WERI-Rb-1 (cell line): ENCODE results near the gene CDK16.
"Not testable (repeated sequence)": the region's sequence is repeated elsewhere in the genome, so short reads cannot be mapped to it uniquely, and the experiment has no call there.

Experiments
- DNase-seq: peaks from one replicate; pipeline ENCODE4 v3.0.0-alpha.2; 2020
- H3K27ac ChIP-seq: fragments of 250-450 bp; sonication (Bioruptor Pico); 2 replicates; pipeline ENCODE4 v1.5.1; 2020; ENCODE audit warnings: mild to moderate bottlenecking, moderate library complexity
- H3K27me3 ChIP-seq: fragments of 250-450 bp; sonication (Bioruptor Pico); 2 replicates; pipeline ENCODE4 v1.5.1; 2021; ENCODE audit warnings: mild to moderate bottlenecking, low read depth, moderate library complexity; ENCODE audit not compliant: insufficient read depth, severe bottlenecking
- H3K36me3 ChIP-seq: fragments of 250-450 bp; sonication (Bioruptor Pico); 2 replicates; pipeline ENCODE4 v1.5.1; 2020; ENCODE audit warnings: mild to moderate bottlenecking, moderate library complexity
- H3K4me3 ChIP-seq: 2 replicates; pipeline ENCODE4 v1.5.1; 2011; ENCODE audit warnings: low read depth, mild to moderate bottlenecking, control low read depth, low read length
- H3K9me3 ChIP-seq: fragments of 250-450 bp; sonication (Bioruptor Pico); 2 replicates; pipeline ENCODE4 v1.5.1; 2021; ENCODE audit warnings: mild to moderate bottlenecking, moderate library complexity; ENCODE audit not compliant: severe bottlenecking
- CTCF ChIP-seq: IDR thresholded peaks from 2 replicates; pipeline ENCODE4 v1.5.1; 2011; ENCODE audit warnings: low read depth, mild to moderate bottlenecking, control low read depth, inconsistent platforms, low read length

CDK16 gene

GRCh38 chrX:47250017-47250347 is 31.5 kb downstream of the CDK16 start:
- Histone ChIP-seq H3K27ac (no peak overlapping the region), H3K27me3 (peaks cover 2% of the 10 kb centered on the region), H3K36me3 (peaks cover 9% of the 10 kb centered on the region), H3K4me3 (no peak overlapping the region), H3K9me3 (no peaks in the 10 kb centered on the region)
- no peak for DNase-seq
- TF ChIP-seq CTCF, result no peak

- not testable (repeated sequence) for H3K27ac ChIP-seq, H3K9me3 ChIP-seq, H3K4me3 ChIP-seq, DNase-seq, H3K36me3 ChIP-seq
- H3K27me3 ChIP-seq, result peaks cover 12% of the 10 kb centered on the region
Measured at GRCh38 chrX:47257620-47258019, 39.1 kb downstream of the CDK16 start.

- no peak for DNase-seq
- H3K27ac ChIP-seq, result no peak overlapping the region
- H3K9me3 ChIP-seq, result no peaks in the 10 kb centered on the region
- no peak for TF ChIP-seq CTCF
- no peaks in the 10 kb centered on the region for H3K36me3 ChIP-seq
- peaks cover 20% of the 10 kb centered on the region for H3K27me3 ChIP-seq
- H3K4me3 ChIP-seq, result no peak overlapping the region
Measured at GRCh38 chrX:47264483-47265173, 46.1 kb downstream of the CDK16 start.

GRCh38 chrX:47266643-47267042 is 48.2 kb downstream of the CDK16 start:
- Histone ChIP-seq H3K4me3 (no peak overlapping the region), H3K27me3 (peaks cover 13% of the 10 kb centered on the region), H3K27ac (no peak overlapping the region), H3K9me3 (no peaks in the 10 kb centered on the region), H3K36me3 (no peaks in the 10 kb centered on the region)
- no peak for TF ChIP-seq CTCF
- no peak for DNase-seq

GRCh38 chrX:47272013-47272408 is 53.5 kb downstream of the CDK16 start:
- H3K9me3 ChIP-seq, result no peaks in the 10 kb centered on the region
- H3K4me3 ChIP-seq, result no peak overlapping the region
- H3K36me3 ChIP-seq, result no peaks in the 10 kb centered on the region
- H3K27ac ChIP-seq, result no peak overlapping the region
- peaks cover 7% of the 10 kb centered on the region for H3K27me3 ChIP-seq
- TF ChIP-seq CTCF, result no peak
- no peak for DNase-seq

- H3K27me3 ChIP-seq, result peaks cover 10% of the 10 kb centered on the region
- H3K9me3 ChIP-seq, result no peaks in the 10 kb centered on the region
- TF ChIP-seq CTCF, result no peak
Measured at GRCh38 chrX:47273011-47273730, 54.7 kb downstream of the CDK16 start.

More at GRCh38 chrX:47273011-47273730, 54.7 kb downstream of the CDK16 start:
- DNase-seq, result no peak
- H3K4me3 ChIP-seq, result no peak overlapping the region
- no peaks in the 10 kb centered on the region for H3K36me3 ChIP-seq
- no peak overlapping the region for H3K27ac ChIP-seq
